ENCODE measurements around the gene NFYB.

DNA sequence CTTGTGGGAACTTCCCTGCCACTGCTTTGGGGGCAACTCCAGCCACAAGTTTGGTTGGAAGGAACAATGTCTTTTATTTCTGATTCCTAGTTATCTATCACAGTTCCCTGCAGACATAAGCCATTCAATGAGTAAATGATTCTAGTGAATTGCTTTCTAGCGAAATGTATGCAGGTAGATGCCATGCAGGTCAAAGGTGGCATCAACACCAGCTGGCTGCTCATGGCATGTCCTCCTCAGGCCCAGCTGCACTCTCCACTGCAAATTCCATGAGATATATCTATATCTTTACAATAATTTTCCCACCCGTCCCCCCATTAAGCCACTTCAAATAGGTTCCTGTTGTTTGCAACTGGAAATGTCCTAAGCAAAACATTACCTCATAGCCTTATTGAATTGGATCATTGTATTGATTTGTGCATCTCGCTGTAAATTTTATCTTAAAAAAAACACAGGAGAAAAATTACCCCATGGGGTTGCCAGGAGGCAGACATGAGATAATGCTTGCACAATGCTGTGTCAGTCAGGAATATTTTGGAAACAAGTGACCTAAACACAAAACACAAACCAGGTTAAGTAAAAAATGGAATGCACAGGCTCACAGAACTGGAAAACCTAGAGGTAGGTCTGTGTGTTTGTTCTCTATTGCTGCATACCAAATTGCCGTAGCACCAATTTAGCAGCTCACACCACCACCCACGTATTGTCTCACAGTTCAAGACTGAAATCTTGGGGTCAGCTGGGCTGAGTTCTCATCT is 44.8 kb upstream of the NFYB start:
- no peak for TF ChIP-seq CTCF (IDR thresholded peaks at IDR 0.05; ENCODE audit: insufficient read depth, low read length)
- TF ChIP-seq, protein P1, sequence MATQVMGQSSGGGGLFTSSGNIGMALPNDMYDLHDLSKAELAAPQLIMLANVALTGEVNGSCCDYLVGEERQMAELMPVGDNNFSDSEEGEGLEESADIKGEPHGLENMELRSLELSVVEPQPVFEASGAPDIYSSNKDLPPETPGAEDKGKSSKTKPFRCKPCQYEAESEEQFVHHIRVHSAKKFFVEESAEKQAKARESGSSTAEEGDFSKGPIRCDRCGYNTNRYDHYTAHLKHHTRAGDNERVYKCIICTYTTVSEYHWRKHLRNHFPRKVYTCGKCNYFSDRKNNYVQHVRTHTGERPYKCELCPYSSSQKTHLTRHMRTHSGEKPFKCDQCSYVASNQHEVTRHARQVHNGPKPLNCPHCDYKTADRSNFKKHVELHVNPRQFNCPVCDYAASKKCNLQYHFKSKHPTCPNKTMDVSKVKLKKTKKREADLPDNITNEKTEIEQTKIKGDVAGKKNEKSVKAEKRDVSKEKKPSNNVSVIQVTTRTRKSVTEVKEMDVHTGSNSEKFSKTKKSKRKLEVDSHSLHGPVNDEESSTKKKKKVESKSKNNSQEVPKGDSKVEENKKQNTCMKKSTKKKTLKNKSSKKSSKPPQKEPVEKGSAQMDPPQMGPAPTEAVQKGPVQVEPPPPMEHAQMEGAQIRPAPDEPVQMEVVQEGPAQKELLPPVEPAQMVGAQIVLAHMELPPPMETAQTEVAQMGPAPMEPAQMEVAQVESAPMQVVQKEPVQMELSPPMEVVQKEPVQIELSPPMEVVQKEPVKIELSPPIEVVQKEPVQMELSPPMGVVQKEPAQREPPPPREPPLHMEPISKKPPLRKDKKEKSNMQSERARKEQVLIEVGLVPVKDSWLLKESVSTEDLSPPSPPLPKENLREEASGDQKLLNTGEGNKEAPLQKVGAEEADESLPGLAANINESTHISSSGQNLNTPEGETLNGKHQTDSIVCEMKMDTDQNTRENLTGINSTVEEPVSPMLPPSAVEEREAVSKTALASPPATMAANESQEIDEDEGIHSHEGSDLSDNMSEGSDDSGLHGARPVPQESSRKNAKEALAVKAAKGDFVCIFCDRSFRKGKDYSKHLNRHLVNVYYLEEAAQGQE (IDR thresholded peaks at IDR 0.05; ENCODE audit: insufficient replicate concordance, low read depth): no peak
- no peak for TF ChIP-seq SPI1 (IDR thresholded peaks at IDR 0.05; ENCODE audit: borderline replicate concordance, low read depth)

Data from HL-60 (cell line).